Tibial nerve (tissue), 4 donors: Measurements from ENCODE around the gene FTH1. TPM values are rescaled to one million over a fixed set of nuclear protein-coding genes. Genes with fewer than 3 reads are reported as not detected.

Experiments used
- DNase-seq, 2 donors: peaks; one replicate each; pipeline ENCODE4 v3.0.0-alpha.2; 2019; ENCODE audit warnings: low spot score in 2 of 2
- H3K27ac ChIP-seq, 4 donors: fragments of 200-600 bp; sonication (generic) in 3 of 4; one replicate each; pipeline ENCODE4 v1.5.1; 2017 to 2019; ENCODE audit warnings: mild to moderate bottlenecking in 1 of 4
- H3K27me3 ChIP-seq, 2 donors: fragments of 200-600 bp; sonication (generic) in 1 of 2; one replicate each; pipeline versions ENCODE4 v1.5.1 to v1.6.0; 2017 to 2019
- H3K36me3 ChIP-seq, 3 donors: fragments of 200-600 bp; sonication (generic); one replicate each; pipeline ENCODE4 v1.5.1; 2018 to 2019
- H3K4me1 ChIP-seq, 4 donors: fragments of 200-600 bp; sonication (generic) in 3 of 4; one replicate each; pipeline ENCODE4 v1.5.1; 2017 to 2019
- H3K4me3 ChIP-seq, 4 donors: fragments of 200-600 bp; sonication (generic) in 3 of 4; one replicate each; pipeline ENCODE4 v1.5.1; 2017 to 2019; ENCODE audit warnings: mild to moderate bottlenecking in 1 of 4, moderate library complexity in 1 of 4
- H3K9me3 ChIP-seq, 4 donors: fragments of 200-600 bp; sonication (generic) in 3 of 4; one replicate each; pipeline ENCODE4 v1.5.1; 2017 to 2019
- CTCF ChIP-seq, 5 experiments: fragments of 200-600 bp in 3 of 5; fragments of 450-650 bp in 2 of 5; sonication (generic) in 3 of 5; IDR thresholded peaks; one replicate each; pipeline ENCODE4 v1.5.1; 2016 to 2019; ENCODE audit warnings: antibody characterized with exemption in 5 of 5, mild to moderate bottlenecking in 3 of 5, moderate library complexity in 2 of 5
- EP300 ChIP-seq, 2 donors: sonication (generic); formaldehyde crosslinking; IDR thresholded peaks; one replicate each; pipeline ENCODE4 v1.6.1; 2017; ENCODE audit warnings: antibody characterized with exemption in 2 of 2, mild to moderate bottlenecking in 1 of 2
- POLR2A ChIP-seq, 2 donors: fragments of 450-650 bp; IDR thresholded peaks; one replicate each; pipeline ENCODE4 v1.6.1; 2017; ENCODE audit warnings: antibody characterized with exemption in 2 of 2, mild to moderate bottlenecking in 2 of 2, moderate library complexity in 2 of 2
- WGBS, 2 donors: methylation state at CpG; one replicate each; pipeline ENCODE4 v1.1.5; 2018; 5-methylcytosine and 5-hydroxymethylcytosine counted together
- total RNA-seq, 4 donors: library from RNA; depleted of rRNA; stranded (reverse); fragments of >200 nt; gene quantifications; one replicate each; pipeline ENCODE4 v1.1.0, GENCODE V29; 2016

FTH1 gene
- total RNA-seq, 4 donors from 2014 or later: 3,872 to 5,003 (median 4,779) TPM

- WGBS, 2 donors: 63 to 80% methylated on average over 7 to 9 of the region's 13 CpGs
- H3K27ac ChIP-seq: peak overlapping the region in 3 of 4 donors; percentile 50 to 95 (median 92)
- peaks cover 0 to 74% (median 29%) of the 10 kb centered on the region in 4 donors for H3K4me1 ChIP-seq
- TF ChIP-seq CTCF (IDR thresholded peaks at IDR 0.05) (no peak), EP300 (IDR thresholded peaks at IDR 0.05) (no peak), POLR2A (IDR thresholded peaks at IDR 0.05) (no peak)
- H3K36me3 ChIP-seq: no peaks in the 10 kb centered on the region
- H3K27me3 ChIP-seq: no peaks in the 10 kb centered on the region
- no peak for DNase-seq
- H3K9me3 ChIP-seq: no peaks in the 10 kb centered on the region
- no peak overlapping the region for H3K4me3 ChIP-seq
These were observed 47.5 kb downstream of the FTH1 start for GRCh38 chr11:61919705-61920631.

- no peak for TF ChIP-seq POLR2A (IDR thresholded peaks at IDR 0.05)
- H3K4me1 ChIP-seq: peaks cover 0 to 78% (median 27%) of the 10 kb centered on the region in 4 donors
- H3K27ac ChIP-seq: peak overlapping the region; percentile 26 to 95 (median 62)
- peak in 1 of 2 donors; percentile 55 for DNase-seq
- 53 to 56% methylated on average over 6 of the region's 6 CpGs for WGBS, 2 donors
- H3K36me3 ChIP-seq: no peaks in the 10 kb centered on the region
- no peaks in the 10 kb centered on the region for H3K9me3 ChIP-seq
- H3K4me3 ChIP-seq: no peak overlapping the region
- H3K27me3 ChIP-seq: no peaks in the 10 kb centered on the region
These were observed 48.3 kb downstream of the FTH1 start for GRCh38 chr11:61918938-61919704.

GRCh38 chr11:61918251-61918937 is 49.0 kb downstream of the FTH1 start:
- Histone ChIP-seq H3K36me3 (no peaks in the 10 kb centered on the region), H3K9me3 (no peaks in the 10 kb centered on the region), H3K4me3 (peak overlapping the region in 1 of 4 donors; percentile 72), H3K4me1 (peaks cover 0 to 78% (median 20%) of the 10 kb centered on the region in 4 donors), H3K27me3 (no peaks in the 10 kb centered on the region), H3K27ac (peak overlapping the region; percentile 70 to 95 (median 88))
- no peak for DNase-seq
- TF ChIP-seq EP300 (IDR thresholded peaks at IDR 0.05) (no peak), CTCF (IDR thresholded peaks at IDR 0.05) (no peak), POLR2A (IDR thresholded peaks at IDR 0.05) (no peak)
- 77 to 85% methylated on average over 14 of the region's 14 CpGs for WGBS, 2 donors

- peak within 1 kb of the TSS; percentile 53 to 81 (median 66) for H3K4me3 ChIP-seq
- H3K36me3 ChIP-seq: no peaks in the 10 kb centered on the region
- H3K27me3 ChIP-seq: no peaks in the 10 kb centered on the region
- DNase-seq: peak; percentile 66 to 67
- TF ChIP-seq POLR2A (IDR thresholded peaks at IDR 0.05) (peak; percentile 79 to 88), EP300 (IDR thresholded peaks at IDR 0.05) (peak in 1 of 2 donors; percentile 56), CTCF (IDR thresholded peaks at IDR 0.05) (peak in 2 of 5 experiments; percentile 24 to 25)
- H3K27ac ChIP-seq: peak within 1 kb of the TSS; percentile 70 to 95 (median 88)
- WGBS, 2 donors: 8 to 11% methylated on average over 7 to 15 of the region's 74 CpGs
- H3K9me3 ChIP-seq: no peaks in the 10 kb centered on the region
- peaks cover 0 to 78% (median 21%) of the 10 kb centered on the region in 4 donors for H3K4me1 ChIP-seq
These were observed 49.9 kb downstream of the FTH1 start, which contains the start of gene RAB3IL1 for GRCh38 chr11:61917334-61918109. Gene RAB3IL1 (minus strand): TSS chr11:61917566. CDS start chr11:61917367, 199 bp downstream.
